ENCODE data around the gene BAD. TPM values are rescaled to one million over a fixed set of nuclear protein-coding genes. Genes with fewer than 3 reads are reported as not detected.

The BAD gene
- total and polyA plus RNA-seq, 2 of the 13 experiments (the other 11 are each of a cell fraction or from before 2014, with no cell fraction given) = 17.9 to 28.5 TPM

DNA sequence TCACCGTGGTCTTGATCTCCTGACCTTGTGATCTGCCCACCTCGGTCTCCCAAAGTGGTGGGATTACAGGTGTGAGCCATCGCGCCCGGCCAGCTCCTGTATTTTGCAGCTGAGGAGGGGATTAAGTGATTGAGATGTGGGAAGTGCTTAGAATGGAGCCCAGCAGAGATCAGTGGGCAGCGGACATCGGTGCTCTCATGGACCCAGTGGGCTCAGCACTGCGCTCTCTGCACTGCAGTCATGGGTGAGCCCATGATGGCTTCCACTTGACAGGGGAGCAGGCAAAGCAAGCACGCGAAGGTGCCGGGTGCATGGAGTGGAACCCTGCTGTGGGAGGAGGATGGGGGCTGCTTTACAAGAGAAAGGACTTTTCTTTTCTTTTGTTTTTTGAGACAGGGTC, 46.4 kb upstream of the BAD start:
- CTCF ChIA-PET (ENCODE audit: low intra/inter-chr PET ratio, low total read pairs) = no interaction called here

GRCh38 chr11:64327993-64328392, 43.5 kb upstream of the BAD start:
- Histone ChIP-seq H3K27ac (ENCODE audit: extremely low read length, insufficient read depth, low read length) (no peak overlapping the region), H4K20me1 (ENCODE audit: insufficient read depth, low read length) (no peaks in the 10 kb centered on the region), H3K4me3 (replicated peaks in 1 of 3; ENCODE audit: insufficient read depth in 1 of 3, low read depth in 2 of 3, low read length in 3 of 3) (no peak overlapping the region), H3K4me1 (ENCODE audit: insufficient read depth, low read length) (peaks cover 22% of the 10 kb centered on the region), H3K27me3 (ENCODE audit: control insufficient read depth in 1 of 2, insufficient read depth in 2 of 2, low read length in 2 of 2) (peaks cover 1 to 7% of the 10 kb centered on the region in 2 experiments; a peak in 3 of 5 replicates), H3K4me2 (ENCODE audit: low read depth, low read length) (no peak overlapping the region), H3K9ac (ENCODE audit: insufficient read depth, low read depth, low read length) (no peak overlapping the region), H3K9me3 (ENCODE audit: low read length) (no peaks in the 10 kb centered on the region), H3K36me3 (replicated peaks in 1 of 2; ENCODE audit: control insufficient read depth in 1 of 2, insufficient read depth in 2 of 2, low read length in 2 of 2) (no peaks in the 10 kb centered on the region), H3K79me2 (ENCODE audit: insufficient read depth, low read length) (no peaks in the 10 kb centered on the region), H2AFZ (ENCODE audit: low read length) (no peak overlapping the region)
- WGBS (ENCODE audit: low lambda C conversion rate) = 64% methylated on average over 3 of the region's 3 CpGs
- FAIRE-seq (no peak), DNase-seq (ENCODE audit: low spot score) (no peak), ATAC-seq (no peak)
- BruUV-seq (replicated peaks) = no TSS peak
- TF ChIP-seq MAX (IDR thresholded peaks at IDR 0.05) = no peak
- no peak for TF ChIP-seq ZNF883 (CRISPR knock-in tag; IDR thresholded peaks at IDR 0.05; ENCODE audit: not compliant biosample characterization)
- TF ChIP-seq ZNF598 (CRISPR knock-in tag; IDR thresholded peaks at IDR 0.05; ENCODE audit: borderline replicate concordance) = no peak
- no peak for TF ChIP-seq ZNF557 (CRISPR knock-in tag; IDR thresholded peaks at IDR 0.05)
- no peak for TF ChIP-seq CENPT (CRISPR knock-in tag; IDR thresholded peaks at IDR 0.05; ENCODE audit: low read depth)
- no peak for TF ChIP-seq SYNCRIP (IDR thresholded peaks at IDR 0.05; ENCODE audit: insufficient read depth, low read depth, low read length)
- no peak for TF ChIP-seq PHF5A (CRISPR knock-in tag; IDR thresholded peaks at IDR 0.05; ENCODE audit: low read depth, unreplicated experiment)
- no peak for TF ChIP-seq ZNF33A (CRISPR knock-in tag; IDR thresholded peaks at IDR 0.05; ENCODE audit: borderline replicate concordance)
- no peak for TF ChIP-seq MTF1 (CRISPR knock-in tag; IDR thresholded peaks at IDR 0.05)
- no peak for TF ChIP-seq ZNF136 (CRISPR knock-in tag; IDR thresholded peaks at IDR 0.05; ENCODE audit: low read depth)
- no peak for TF ChIP-seq NCOR1 (IDR thresholded peaks at IDR 0.05; ENCODE audit: borderline replicate concordance, low read length)
- no peak for TF ChIP-seq FOSL1 (CRISPR knock-in tag; IDR thresholded peaks at IDR 0.05; ENCODE audit: borderline replicate concordance)
- TF ChIP-seq SMAD3 (CRISPR knock-in tag; IDR thresholded peaks at IDR 0.05) = no peak
- in situ Hi-C loops (cut with HindIII; ENCODE audit: extremely low pct_ligation_motif_present, low pct_unique_long_range_greater_than_20kb) (no loop called here), intact Hi-C loops (cut with micrococcal nuclease; ENCODE audit: unreplicated experiment) (no loop called here)
- ChIA-PET CTCF (ENCODE audit: low intra/inter-chr PET ratio, low total read pairs) (no interaction called here), POLR2A (interaction anchor here (3.2 kb wide), 1 partner anchor 10 kb away, joined by 12 read pairs; the partner anchor contains the start of genes PRDX5 and TRMT112)

More for the DNA sequence above, 46.4 kb upstream of the BAD start:
- 96% methylated on average over 11 of the region's 11 CpGs for WGBS (ENCODE audit: low lambda C conversion rate)
- DNase-seq (ENCODE audit: low spot score) (no peak), FAIRE-seq (no peak), ATAC-seq (no peak)
- Histone ChIP-seq H3K79me2 (ENCODE audit: insufficient read depth, low read length) (no peaks in the 10 kb centered on the region), H3K4me2 (ENCODE audit: low read depth, low read length) (no peak overlapping the region), H2AFZ (ENCODE audit: low read length) (no peak overlapping the region), H3K27me3 (ENCODE audit: control insufficient read depth in 1 of 2, insufficient read depth in 2 of 2, low read length in 2 of 2) (peaks cover 3 to 7% of the 10 kb centered on the region in 2 experiments; a peak in 3 of 5 replicates), H3K27ac (ENCODE audit: extremely low read length, insufficient read depth, low read length) (no peak overlapping the region), H3K36me3 (replicated peaks in 1 of 2; ENCODE audit: control insufficient read depth in 1 of 2, insufficient read depth in 2 of 2, low read length in 2 of 2) (no peaks in the 10 kb centered on the region), H3K9ac (ENCODE audit: insufficient read depth, low read depth, low read length) (no peak overlapping the region), H3K4me1 (ENCODE audit: insufficient read depth, low read length) (peaks cover 27% of the 10 kb centered on the region), H3K9me3 (ENCODE audit: low read length) (no peaks in the 10 kb centered on the region), H3K4me3 (replicated peaks in 1 of 3; ENCODE audit: insufficient read depth in 1 of 3, low read depth in 2 of 3, low read length in 3 of 3) (no peak overlapping the region), H4K20me1 (ENCODE audit: insufficient read depth, low read length) (no peaks in the 10 kb centered on the region)
- no TSS peak for BruUV-seq (replicated peaks)
- intact Hi-C loops (cut with micrococcal nuclease; ENCODE audit: unreplicated experiment) = no loop called here
- in situ Hi-C loops (cut with HindIII; ENCODE audit: extremely low pct_ligation_motif_present, low pct_unique_long_range_greater_than_20kb) = no loop called here
- POLR2A ChIA-PET = interaction anchor here (0.8 to 1.9 kb wide), 6 partner anchors 12 to 126 kb away, joined by 4 to 33 read pairs (median 6); partner anchors contain the start of genes FKBP2, PRDX5 and TRMT112
- TF ChIP-seq DPF2 (CRISPR knock-in tag; IDR thresholded peaks at IDR 0.05; ENCODE audit: borderline replicate concordance, low read depth) (no peak), SIN3B (IDR thresholded peaks at IDR 0.05; ENCODE audit: low read length) (no peak), POLR2AphosphoS2 (IDR thresholded peaks at IDR 0.05; ENCODE audit: low read depth, low read length) (no peak)
